Activated T-cell treated with anti-CD3 and anti-CD28 coated beads, Interleukin-2, amount 50 U/mL, for 4 hours (primary cell): ENCODE results near the gene QSOX1. TPM values are rescaled to one million over a fixed set of nuclear protein-coding genes. Genes with fewer than 3 reads are reported as not detected.

ENCODE experiments used
- ATAC-seq, 2 donors: fragments of 200-7000 bp; cut with Tn5 transposase; one replicate each; pipeline ENCODE4 v1.10.0; 2021
- DNase-seq: peaks from one replicate; pipeline ENCODE4 v3.0.0-alpha.2; 2020
- H3K27me3 Mint-ChIP-seq: one replicate; pipeline ENCODE4 v1.8.0; 2021; ENCODE audit warnings: low read depth, mixed read lengths
- H3K36me3 Mint-ChIP-seq: one replicate; pipeline ENCODE4 v1.8.0; 2022; ENCODE audit warnings: mixed read lengths; ENCODE audit not compliant: insufficient read depth
- H3K4me1 Mint-ChIP-seq: one replicate; pipeline ENCODE4 v1.8.0; 2021; ENCODE audit warnings: low read depth, mixed read lengths
- H3K4me3 Mint-ChIP-seq: one replicate; pipeline ENCODE4 v1.8.0; 2021; ENCODE audit warnings: mild to moderate bottlenecking, moderate library complexity, mixed read lengths
- H3K9me3 Mint-ChIP-seq: one replicate; pipeline ENCODE4 v1.8.0; 2021; ENCODE audit warnings: mixed read lengths
- total RNA-seq, 3 donors: library from RNA; stranded (reverse); gene quantifications; one replicate each; pipeline ENCODE4 v1.2.1, GENCODE V29; 2021

The QSOX1 gene
- total RNA-seq, 3 donors from 2014 or later = 34.3 to 38.5 (median 38.1) TPM

DNA sequence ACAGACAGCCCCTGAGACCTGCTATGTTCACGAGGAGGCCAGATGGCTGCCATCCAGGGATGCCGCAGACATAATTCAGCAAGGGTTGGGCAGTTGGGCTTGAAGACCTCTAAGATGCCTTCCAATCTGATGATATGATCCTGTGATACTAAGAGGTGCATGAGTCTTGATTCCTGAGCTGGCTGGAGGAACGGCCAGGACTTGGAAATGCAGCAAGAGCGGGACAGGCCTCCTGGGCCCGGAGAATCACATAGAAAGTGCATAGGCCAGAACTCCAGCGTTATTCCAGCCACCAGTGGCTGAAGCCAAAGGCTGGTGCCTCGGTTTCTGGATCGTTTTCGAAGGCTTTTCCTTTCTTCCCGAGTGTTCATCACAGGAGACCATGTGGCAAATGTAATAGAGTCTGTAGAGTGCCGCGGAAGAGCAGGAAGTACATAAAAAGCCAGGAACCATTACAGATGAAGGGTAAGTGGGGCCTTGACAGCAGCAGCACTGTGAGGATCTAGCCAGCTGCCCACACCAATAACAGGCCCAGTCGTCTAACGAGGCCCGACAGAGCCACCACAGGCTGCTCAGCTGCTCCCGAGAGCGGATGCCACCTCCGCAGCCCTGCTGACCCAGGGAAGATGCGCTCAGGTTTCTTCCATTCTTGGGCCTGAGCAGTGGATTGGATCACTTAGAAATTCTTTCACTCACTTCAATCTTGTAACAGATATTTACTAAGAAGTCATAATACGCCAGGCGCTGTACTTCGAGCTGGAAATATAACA lies 61.4 kb downstream of the QSOX1 start:
- ATAC-seq (no peak), DNase-seq (no peak)
- H3K36me3 Mint-ChIP-seq = no peaks in the 10 kb centered on the region
- peaks cover under 1% of the 10 kb centered on the region for H3K27me3 Mint-ChIP-seq
- no peak overlapping the region for H3K4me3 Mint-ChIP-seq
- peaks cover 9% of the 10 kb centered on the region for H3K4me1 Mint-ChIP-seq
- no peaks in the 10 kb centered on the region for H3K9me3 Mint-ChIP-seq

DNA sequence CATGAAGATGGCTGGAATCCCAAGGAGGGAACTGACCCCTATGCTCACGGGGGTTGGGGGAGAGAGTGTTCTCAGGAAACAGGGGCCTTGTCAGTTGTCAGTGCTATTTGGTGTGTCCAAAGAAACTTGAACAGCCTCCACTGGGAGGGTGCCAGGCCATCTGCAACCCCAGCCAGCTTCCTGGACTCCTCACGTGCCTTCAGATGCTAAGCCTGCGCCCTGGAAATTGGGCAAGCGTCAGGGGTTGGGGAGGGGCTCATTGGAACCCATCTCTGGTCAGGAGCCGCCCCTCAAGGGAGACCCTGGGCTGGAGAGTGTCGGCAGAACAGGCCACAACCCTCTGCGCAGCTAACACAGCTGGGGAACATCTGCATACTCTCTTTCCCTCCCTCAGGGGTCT lies 62.3 kb downstream of the QSOX1 start:
- no peak overlapping the region for H3K4me3 Mint-ChIP-seq
- H3K36me3 Mint-ChIP-seq = no peaks in the 10 kb centered on the region
- H3K4me1 Mint-ChIP-seq = peaks cover 9% of the 10 kb centered on the region
- no peaks in the 10 kb centered on the region for H3K9me3 Mint-ChIP-seq
- ATAC-seq (no peak), DNase-seq (no peak)
- H3K27me3 Mint-ChIP-seq = no peaks in the 10 kb centered on the region

DNA sequence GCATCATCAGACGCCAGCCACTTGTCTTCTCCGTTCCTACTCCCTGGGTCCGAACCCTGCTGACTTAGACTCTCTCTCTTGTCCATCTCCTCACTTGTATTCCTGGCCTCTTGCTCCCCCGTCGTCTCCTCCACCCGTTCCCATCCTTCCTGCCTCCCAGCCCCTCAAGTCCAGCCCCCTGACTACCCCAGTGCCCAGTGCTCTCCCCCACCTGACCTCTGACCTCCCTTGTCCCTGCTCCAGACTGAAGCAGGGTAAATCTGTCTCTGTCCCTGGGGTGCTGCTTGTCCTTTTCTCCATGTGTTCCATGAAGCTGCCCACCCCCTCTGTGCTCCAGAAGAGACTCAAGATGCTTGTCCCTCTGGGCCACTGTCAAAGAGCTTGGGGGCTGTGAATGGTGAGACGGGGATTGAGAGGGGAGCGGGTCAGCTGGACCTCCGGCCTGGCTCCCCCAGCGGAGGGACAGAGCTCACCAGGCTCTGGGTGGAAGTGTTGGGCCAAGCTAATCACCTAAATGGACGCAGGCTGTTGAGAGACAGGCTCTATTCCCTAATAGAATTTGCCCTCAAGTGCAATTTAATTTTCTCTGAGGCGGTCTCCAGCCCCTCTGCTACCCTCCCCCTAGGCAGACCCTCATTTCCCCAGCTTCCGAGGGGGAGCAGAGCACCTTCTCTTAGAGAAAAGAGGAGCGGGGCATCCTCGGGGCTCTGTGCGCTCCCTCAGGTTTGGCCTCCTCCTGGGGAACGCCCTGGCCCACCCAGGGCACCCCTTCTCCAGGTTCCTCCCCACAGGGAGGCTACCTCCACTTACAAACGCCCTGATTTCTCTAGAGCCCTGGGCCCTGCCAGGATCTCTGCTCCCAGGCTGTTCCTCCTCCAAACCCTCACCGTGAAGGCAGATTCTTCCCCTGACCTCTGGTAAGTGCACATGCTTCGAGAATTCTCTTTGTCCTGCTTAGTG lies 64.4 kb downstream of the QSOX1 start:
- ATAC-seq (no peak), DNase-seq (no peak)
- Mint-ChIP-seq H3K4me3 (no peak overlapping the region), H3K9me3 (no peaks in the 10 kb centered on the region), H3K27me3 (peaks cover 10% of the 10 kb centered on the region), H3K4me1 (no peaks in the 10 kb centered on the region), H3K36me3 (no peaks in the 10 kb centered on the region)

DNA sequence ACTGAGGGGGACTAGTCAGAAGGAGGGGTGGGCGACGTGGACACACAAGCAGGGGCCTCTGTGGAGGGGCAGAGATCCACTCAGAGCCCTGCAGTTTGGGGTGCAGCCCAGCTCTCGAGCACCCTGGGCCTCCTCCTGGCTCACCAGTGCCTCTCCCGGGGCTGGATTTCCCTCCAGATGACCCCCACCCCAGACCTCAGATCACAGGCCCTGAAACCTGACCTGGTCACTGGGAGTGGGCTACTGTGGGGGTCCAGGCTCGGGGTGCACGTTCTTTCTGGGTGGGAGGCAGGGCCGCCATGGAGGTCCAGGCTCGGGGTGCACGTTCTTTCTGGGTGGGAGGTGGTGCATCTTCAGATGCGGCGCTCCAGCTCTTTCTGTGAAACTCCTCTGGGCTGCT lies 65.1 kb downstream of the QSOX1 start:
- no peaks in the 10 kb centered on the region for H3K9me3 Mint-ChIP-seq
- H3K4me1 Mint-ChIP-seq = no peaks in the 10 kb centered on the region
- no peak overlapping the region for H3K4me3 Mint-ChIP-seq
- no peaks in the 10 kb centered on the region for H3K36me3 Mint-ChIP-seq
- H3K27me3 Mint-ChIP-seq = peaks cover 17% of the 10 kb centered on the region
- DNase-seq (no peak), ATAC-seq (no peak)

DNA sequence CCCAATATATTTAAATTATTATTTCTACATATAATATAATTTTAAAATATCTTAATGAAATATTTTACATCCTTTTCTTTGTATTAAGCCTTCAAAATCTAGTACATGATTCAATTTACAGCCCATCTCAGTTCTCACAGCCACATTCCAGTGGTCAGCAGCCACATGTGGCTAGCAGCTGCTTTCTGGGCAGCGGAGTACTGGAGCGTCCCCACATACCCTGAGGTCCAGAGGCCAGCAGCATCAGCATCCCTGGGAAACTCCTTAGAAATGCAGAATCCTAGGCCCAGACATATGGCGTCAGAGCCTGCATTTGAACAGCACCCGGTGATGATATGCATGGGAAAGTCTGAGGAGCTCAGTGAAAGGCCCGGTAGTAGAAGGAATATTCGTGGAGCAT lies 66.8 kb downstream of the QSOX1 start:
- ATAC-seq (no peak), DNase-seq (no peak)
- no peaks in the 10 kb centered on the region for H3K36me3 Mint-ChIP-seq
- H3K4me1 Mint-ChIP-seq = no peaks in the 10 kb centered on the region
- no peaks in the 10 kb centered on the region for H3K9me3 Mint-ChIP-seq
- H3K4me3 Mint-ChIP-seq = no peak overlapping the region
- peaks cover 29% of the 10 kb centered on the region for H3K27me3 Mint-ChIP-seq

DNA sequence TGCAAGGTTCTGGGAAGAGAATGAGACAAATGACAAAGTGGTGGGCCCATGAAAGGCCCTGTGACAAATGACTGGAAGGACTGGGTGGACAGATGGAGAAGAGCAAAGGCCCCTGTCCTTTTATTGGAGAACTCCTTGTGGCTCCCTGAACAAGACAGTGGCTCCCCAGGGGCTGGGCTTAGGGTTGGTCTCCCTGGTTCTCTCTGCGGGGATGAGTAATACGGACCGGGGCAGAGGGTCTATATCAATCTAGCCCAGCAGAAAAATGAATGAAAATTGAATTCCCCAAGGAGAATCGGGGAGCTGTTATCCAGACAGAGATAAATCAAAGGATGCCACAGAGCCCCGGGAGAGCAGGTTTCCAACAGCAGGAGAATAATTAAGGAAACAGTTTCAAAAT lies 70.2 kb downstream of the QSOX1 start:
- Mint-ChIP-seq H3K4me3 (no peak overlapping the region), H3K27me3 (peaks cover 52% of the 10 kb centered on the region), H3K36me3 (no peaks in the 10 kb centered on the region), H3K9me3 (no peaks in the 10 kb centered on the region), H3K4me1 (peaks cover 4% of the 10 kb centered on the region)
- ATAC-seq (no peak), DNase-seq (no peak)

DNA sequence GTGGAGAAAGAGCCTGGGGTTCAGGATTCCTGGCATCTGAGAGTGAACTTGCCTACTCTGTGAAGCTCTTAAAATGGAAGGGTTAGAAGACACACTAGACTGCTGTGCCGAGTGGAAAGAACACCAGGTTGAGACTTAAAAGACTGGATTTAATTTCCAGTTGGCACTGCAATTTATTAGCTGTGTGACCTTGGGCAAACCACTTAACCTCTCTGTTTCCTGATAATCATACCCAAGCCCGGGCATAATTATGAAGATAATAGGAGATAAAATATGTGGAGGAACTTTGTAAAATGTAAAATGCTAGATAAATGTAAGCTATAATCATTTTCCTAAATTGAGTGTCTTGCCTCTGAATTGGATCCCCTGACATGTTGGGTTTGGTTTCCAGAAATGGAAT lies 70.7 kb downstream of the QSOX1 start:
- Mint-ChIP-seq H3K27me3 (peaks cover 55% of the 10 kb centered on the region), H3K36me3 (no peaks in the 10 kb centered on the region), H3K4me3 (no peak overlapping the region), H3K9me3 (no peaks in the 10 kb centered on the region), H3K4me1 (peaks cover 4% of the 10 kb centered on the region)
- DNase-seq (no peak), ATAC-seq (no peak)

DNA sequence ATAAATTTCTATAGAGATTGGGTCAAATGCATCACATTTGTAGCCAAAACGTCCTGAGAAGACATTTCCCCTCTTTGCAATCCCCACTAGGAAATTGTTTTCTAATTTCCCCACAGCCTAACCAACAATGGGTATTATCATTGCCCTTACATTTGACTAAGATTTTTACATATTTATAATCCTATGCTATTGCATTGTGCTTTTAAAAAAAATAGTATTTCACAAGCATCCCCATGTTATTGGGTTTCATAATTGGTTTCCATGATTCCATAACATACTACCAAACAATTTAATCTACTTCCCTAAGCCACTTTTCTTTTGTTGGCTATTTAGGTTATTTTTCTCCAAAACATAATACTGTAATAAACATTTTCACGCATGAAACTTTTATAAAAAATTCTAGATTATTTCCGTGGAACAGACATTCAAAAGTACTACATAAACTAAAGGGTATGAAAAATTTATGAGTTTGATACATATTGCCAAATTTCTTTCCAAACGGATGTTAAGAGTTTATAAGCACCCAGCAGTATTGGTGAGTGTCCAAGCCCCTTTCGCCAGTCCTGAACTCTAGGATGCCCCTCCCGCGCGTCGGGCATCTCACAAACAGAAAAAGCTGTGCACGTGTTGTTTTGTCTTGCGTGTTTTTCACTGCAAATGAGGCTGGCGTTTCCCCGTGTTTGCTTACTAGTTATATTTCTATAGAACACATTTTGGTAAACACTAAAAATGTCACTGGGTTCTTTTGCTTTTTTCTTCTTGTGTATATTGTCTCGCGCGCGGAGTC lies 73.4 kb downstream of the QSOX1 start:
- Mint-ChIP-seq H3K36me3 (no peaks in the 10 kb centered on the region), H3K9me3 (no peaks in the 10 kb centered on the region), H3K4me3 (peak overlapping the region; percentile 47), H3K27me3 (peaks cover 69% of the 10 kb centered on the region), H3K4me1 (peaks cover 13% of the 10 kb centered on the region)
- no peak for ATAC-seq
- DNase-seq = no peak

DNA sequence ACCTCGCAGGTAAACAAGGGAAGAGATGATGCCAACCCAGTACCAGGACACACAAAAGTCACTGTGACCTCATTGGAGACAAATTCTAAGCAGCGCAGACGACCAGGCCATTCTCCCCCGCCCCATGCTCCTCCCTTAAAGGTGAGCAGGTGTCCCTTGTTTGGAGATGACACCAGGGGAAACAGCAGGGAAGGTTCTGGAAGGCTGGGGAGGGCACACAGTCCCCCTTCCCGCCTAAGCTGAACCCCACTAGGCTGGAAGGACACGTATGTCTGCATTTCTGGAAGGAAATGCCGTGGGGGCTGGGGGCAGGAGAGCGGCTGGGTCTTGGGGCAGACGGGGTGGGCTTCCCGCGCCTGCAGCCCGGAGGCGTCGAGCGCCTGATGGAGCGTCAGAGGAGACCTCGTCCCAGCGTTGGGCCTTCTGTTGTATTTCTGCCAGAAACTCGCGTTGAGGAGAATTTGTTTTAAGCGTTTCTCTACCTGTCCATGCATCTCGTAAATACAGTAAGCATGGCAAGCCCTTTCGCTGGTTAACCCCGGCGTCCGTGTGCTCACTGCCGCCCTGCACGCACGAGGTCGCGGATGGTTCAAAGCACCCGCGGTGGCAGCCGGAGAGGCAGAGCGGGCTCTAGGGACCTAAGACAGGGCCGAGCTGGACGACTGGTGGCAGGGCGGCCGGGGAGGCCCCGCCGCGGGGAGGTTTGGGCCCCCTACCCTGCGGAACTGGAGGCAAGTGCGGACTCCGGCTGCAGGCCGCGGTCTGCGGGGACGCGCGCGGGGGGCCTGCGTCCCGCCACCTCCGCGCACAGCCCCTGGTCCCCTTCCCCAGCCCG lies 74.2 kb downstream of the QSOX1 start:
- DNase-seq (no peak), ATAC-seq (peak in 1 of 2 donors; percentile 22)
- H3K36me3 Mint-ChIP-seq = no peaks in the 10 kb centered on the region
- H3K27me3 Mint-ChIP-seq = peaks cover 72% of the 10 kb centered on the region
- H3K4me1 Mint-ChIP-seq = peaks cover 18% of the 10 kb centered on the region
- peak overlapping the region; percentile 47 for H3K4me3 Mint-ChIP-seq
- H3K9me3 Mint-ChIP-seq = no peaks in the 10 kb centered on the region

DNA sequence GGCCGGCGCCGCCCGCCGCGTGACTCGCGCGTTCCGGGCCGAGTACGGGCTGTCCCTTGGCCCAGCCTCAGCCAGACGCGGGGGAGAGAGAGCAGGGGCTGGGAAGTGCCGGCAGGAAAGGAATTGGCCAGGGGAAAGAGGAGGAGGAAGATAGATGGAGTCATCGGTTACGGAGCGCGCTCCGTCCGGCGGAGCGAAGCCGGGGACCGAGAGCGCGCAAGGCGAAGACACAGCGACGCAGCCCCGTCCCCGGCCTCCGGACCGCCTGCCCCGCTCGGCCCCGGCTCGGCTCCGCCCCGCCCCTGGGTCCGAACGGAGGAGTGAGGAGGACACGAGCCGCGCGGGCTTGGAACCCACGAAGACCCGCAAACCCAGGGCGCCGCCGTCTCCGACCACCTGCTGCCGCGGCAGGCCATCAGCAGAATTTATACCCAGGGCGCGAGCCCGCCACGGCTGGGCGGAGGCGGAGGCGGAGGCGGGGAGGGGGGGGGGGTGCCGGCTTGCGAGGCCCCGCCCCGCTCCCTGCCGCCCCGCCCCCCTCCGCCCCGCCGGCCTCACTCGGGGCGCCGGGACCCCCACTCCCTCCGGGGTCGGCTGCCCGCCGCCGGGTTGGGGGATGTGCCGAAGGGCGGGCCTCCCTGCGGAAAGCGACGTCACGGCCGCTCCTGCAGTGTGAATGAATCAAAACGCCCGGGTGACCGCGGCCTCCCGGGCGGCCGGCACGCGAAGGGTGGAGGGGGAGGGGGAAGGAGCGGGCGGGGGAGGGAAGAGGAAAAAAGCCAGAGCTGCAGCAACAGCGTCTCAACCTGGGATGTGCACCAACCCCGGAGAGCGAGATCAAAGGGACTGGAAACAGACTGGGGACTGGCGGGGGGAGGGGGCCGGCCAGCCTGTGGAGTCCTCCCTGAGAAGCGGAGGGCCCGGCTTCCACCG lies 75.1 kb downstream of the QSOX1 start, which contains the start of gene LHX4:
LHX4 (plus strand) TSS at position 782 of the 933 bp plus-strand sequence. CDS start 266 bp downstream, outside the sequence.
- Mint-ChIP-seq H3K9me3 (no peaks in the 10 kb centered on the region), H3K4me3 (peak within 1 kb of the TSS; percentile 74), H3K4me1 (peaks cover 26% of the 10 kb centered on the region), H3K27me3 (peaks cover 71% of the 10 kb centered on the region), H3K36me3 (no peaks in the 10 kb centered on the region)
- ATAC-seq = peak; percentile 18 to 28
- DNase-seq = no peak

DNA sequence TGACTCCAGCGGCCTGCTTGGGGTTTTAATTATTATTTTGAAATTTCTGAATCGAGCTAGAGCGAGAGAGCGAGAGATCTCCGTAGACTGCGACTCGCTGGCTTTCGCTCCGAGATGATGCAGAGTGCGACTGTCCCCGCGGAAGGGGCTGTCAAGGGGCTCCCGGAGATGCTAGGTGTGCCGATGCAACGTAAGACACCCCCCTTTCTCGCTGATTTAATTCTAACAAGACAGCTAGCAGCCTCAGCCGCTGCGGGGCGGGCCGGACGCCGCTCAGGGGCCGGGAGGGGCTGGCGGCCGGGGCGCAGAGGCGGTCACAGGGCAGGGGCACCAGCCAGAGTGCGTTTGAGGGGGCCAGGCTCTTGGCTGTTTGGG lies 75.7 kb downstream of the QSOX1 start:
- H3K4me1 Mint-ChIP-seq = peaks cover 27% of the 10 kb centered on the region
- ATAC-seq (peak; percentile 9 to 41), DNase-seq (no peak)
- peak overlapping the region; percentile 74 for H3K4me3 Mint-ChIP-seq
- no peaks in the 10 kb centered on the region for H3K36me3 Mint-ChIP-seq
- H3K9me3 Mint-ChIP-seq = no peaks in the 10 kb centered on the region
- peaks cover 70% of the 10 kb centered on the region for H3K27me3 Mint-ChIP-seq

DNA sequence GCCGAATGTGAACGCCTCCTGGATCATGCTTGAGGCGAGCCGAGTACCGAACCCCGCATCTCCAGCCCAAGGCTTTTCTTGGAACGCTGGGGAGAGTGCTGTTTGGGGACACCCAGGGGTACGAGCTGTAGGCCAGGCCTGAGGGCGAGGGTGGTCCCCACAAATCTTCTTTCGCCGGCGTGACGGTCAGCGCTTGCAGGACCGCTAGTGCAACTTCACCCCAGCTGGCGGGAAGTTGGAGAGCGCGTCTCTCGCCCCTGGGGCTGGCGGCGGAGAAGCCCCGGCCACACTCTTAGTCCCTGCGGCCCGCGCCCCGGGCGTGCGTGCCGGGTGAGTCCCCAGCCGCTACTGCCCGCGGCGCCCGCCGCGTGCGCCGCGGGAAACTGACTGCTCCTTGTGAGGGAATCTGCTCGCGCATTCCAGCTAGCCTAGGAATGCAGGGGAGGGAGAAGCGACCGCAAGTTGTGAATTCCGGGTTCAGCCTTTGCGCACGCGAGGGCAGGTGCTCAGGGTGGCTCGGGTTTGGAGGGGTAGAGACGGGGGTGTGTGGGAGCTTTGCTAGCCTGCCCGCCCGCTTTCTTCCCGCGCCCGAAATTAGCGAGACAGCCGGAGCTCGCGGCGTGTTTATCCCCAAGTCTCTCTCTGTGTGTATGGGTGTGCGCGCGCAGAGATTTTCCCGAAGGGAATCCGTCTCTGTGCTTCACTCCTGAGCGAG lies 76.3 kb downstream of the QSOX1 start:
- Mint-ChIP-seq H3K4me1 (peaks cover 30% of the 10 kb centered on the region), H3K36me3 (no peaks in the 10 kb centered on the region), H3K4me3 (peak overlapping the region; percentile 66), H3K9me3 (no peaks in the 10 kb centered on the region), H3K27me3 (peaks cover 73% of the 10 kb centered on the region)
- DNase-seq (no peak), ATAC-seq (peak; percentile 2 to 31)
